ENCODE results near the gene REXO4.
A peak's percentile ranks its signal among the peaks of the same experiment; 100 is the strongest.

Gene REXO4

DNA sequence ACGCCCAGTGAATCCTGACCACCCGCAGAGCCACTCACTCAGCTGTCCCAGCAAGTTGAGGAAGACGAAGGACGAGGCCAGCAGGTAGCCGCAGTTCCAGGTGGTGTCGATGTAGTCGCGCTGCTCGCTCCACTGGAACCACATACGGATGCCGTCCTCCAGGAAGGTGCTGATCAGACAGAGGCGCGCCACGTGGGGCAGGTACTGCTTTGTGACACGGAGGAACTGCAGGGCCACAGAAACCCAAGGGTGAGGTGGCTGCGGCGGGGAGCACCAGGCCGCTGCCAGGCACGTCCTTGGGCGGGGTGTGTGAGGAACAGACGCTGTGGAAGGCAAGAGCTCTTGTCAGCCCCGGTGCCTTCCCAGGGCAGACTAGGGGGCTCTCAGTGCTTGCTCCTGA, 50.6 kb downstream of the REXO4 start:
- no peak for DNase-seq

- no peak for DNase-seq
Observed at GRCh38 chr9:133366435-133366834, 51.4 kb downstream of the REXO4 start.

DNA sequence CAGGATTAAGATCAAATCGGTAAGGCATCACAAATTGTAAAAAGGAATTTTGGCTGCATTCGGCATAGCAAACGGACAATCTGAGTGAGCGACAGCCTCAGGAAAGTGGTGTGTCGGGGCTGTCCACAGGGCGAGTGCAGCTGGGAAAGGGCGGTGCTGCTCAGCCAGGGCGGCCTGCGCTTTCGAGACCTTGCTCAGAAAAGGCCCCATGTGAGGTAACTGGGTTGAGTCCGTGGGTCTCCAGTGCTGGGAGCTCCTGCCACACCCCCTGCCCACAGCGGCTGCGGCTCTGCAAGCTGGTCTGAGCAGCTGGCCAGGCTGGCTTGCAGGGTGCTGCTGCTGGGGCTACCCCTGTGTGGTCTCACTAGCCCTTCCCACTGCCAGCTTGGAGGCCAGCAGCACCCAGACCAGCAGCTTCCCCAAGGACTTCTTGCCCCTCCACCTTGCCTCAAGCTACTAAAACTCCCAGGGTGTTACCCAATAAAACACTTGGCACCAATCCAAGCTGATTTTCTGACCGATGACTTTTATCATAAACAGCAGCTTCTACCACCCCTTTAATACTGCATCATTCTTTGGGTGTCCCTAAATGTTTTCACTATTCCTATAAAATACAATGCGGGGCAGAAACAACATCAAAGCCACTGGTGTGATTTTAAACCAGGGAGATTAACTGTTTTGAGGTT, 55.3 kb downstream of the REXO4 start:
- no peak for DNase-seq

GRCh38 chr9:133361507-133362092, 56.2 kb downstream of the REXO4 start:
- DNase-seq, result no peak

- DNase-seq, result no peak
Observed at GRCh38 chr9:133360400-133361393, 57.1 kb downstream of the REXO4 start.

DNA sequence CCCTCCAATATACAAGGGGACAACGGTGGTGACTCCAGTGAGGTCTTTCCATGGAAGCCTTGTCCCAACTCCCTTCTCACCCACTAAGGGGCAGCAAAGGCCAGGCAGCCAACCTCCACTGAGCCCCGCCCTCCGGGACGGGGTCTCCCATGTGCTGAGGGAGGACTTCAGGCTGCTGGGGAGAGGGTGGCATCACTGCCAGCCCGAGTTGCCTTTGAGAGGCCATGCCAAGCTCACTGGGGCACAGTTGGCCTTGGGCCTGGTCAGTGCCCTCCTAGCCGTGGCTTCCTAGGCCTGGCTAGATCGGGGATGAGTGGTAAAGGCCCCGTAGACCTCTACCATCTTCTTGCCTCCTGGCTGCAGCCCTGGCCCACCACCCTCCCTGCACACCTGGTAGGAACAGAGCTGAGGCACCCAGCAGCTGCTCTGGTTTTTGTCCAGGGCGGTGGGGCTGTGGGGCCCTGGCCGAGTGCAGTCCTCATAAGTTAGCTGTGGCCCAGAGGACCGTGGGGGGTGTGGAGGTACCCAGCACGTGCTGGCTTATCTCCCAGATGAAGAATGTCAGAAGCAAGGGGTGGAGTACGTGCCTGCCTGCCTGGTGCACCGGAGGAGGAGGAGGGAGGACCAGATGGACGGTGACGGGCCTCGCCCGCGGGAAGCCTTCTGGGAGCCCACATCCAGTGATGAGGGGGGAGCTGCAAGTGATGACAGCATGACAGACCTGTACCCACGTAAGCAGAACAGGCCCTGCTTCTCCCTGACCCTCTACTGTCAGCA, 58.2 kb downstream of the REXO4 start:
- DNase-seq, result peak in 1 of 14 donors; percentile 61

DNA sequence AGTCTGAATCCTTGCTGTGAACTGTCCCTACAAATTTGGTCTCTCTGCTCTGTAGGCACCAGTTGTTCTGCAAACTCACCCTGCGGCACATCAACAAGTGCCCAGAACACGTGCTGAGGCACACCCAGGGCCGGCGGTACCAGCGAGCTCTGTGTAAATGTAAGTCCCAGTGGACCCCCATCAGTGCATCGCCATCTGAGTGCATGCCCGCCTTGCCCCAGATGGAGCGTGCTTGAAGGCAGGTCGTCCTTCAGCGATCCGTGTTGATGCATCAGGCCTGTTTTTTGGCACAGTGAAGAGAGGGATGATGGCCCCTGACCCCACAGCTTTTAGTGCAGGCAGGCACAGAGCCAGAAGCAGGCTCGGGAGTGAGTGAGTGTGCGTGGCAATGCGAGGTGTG, 60.2 kb downstream of the REXO4 start:
- DNase-seq, result no peak

DNA sequence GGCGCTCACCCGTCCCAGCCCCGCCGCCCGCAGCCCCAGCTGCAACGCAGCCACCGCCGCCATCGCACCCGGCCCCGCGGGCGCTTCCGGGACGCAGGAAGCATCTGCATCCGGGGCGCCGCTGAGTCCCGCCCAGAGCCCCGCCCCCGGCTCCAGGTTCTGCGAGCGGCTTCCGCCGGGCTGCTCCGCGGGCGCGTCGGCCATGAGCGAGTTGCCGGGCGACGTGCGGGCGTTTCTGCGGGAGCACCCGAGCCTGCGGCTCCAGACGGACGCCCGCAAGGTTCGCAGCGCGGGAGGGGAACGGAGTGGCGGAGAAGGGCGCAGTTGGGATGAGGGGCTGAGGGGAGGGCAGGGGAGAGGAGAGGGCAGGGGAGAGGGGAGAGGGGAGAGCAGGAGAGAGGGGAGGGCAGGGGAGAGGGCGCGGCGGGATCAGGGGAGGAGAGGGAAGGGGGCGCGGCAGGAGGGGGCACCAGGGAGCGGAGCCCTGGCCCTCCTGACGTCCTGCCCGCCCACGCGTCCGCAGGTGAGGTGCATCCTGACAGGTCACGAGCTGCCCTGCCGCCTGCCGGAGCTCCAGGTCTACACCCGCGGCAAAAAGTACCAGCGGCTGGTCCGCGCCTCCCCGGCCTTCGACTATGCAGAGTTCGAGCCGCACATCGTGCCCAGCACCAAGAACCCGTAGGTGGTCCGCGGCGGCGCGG, 61.3 kb downstream of the REXO4 start, which contains the start of the genes SURF1 and SURF2:
Gene SURF1 (minus strand): TSS at position 97 of the 701 bp plus-strand sequence. CDS start 34 bp downstream, at position 63.
Gene SURF2 (plus strand): TSS at position 160 of the 701 bp plus-strand sequence. CDS start 43 bp downstream, at position 203.
- peak in 13 of 14 donors; percentile 35 to 87 (median 65) for DNase-seq

Measured in C1 segment of cervical spinal cord (tissue), 14 donors.